Left lobe of liver (tissue), 2 donors: ENCODE data around the gene AGFG2. TPM values are rescaled to one million over a fixed set of nuclear protein-coding genes. Genes with fewer than 3 reads are reported as not detected.
"Not testable (repeated sequence)": the region's sequence is repeated elsewhere in the genome, so short reads cannot be mapped to it uniquely, and the experiment has no call there.

Experiments used
- ATAC-seq: fragments of 200-7000 bp; cut with Tn5 transposase; one replicate; pipeline ENCODE4 v1.9.1; 2020; ENCODE audit warnings: mild to moderate bottlenecking, moderate library complexity
- DNase-seq: peaks from one replicate; pipeline ENCODE4 v3.0.0-alpha.2; 2020; ENCODE audit warnings: low spot score
- total RNA-seq: library from RNA; stranded (reverse); gene quantifications from one replicate; pipeline ENCODE4 v1.2.1, GENCODE V29; 2021
- donor health status: DM: no; HTN: no; CAD: no; lungs with moderate emphysema.
- donor health status: DM: no; HTN: yes; CAD: no.

AGFG2 gene
- 87.8 TPM for total RNA-seq

DNA sequence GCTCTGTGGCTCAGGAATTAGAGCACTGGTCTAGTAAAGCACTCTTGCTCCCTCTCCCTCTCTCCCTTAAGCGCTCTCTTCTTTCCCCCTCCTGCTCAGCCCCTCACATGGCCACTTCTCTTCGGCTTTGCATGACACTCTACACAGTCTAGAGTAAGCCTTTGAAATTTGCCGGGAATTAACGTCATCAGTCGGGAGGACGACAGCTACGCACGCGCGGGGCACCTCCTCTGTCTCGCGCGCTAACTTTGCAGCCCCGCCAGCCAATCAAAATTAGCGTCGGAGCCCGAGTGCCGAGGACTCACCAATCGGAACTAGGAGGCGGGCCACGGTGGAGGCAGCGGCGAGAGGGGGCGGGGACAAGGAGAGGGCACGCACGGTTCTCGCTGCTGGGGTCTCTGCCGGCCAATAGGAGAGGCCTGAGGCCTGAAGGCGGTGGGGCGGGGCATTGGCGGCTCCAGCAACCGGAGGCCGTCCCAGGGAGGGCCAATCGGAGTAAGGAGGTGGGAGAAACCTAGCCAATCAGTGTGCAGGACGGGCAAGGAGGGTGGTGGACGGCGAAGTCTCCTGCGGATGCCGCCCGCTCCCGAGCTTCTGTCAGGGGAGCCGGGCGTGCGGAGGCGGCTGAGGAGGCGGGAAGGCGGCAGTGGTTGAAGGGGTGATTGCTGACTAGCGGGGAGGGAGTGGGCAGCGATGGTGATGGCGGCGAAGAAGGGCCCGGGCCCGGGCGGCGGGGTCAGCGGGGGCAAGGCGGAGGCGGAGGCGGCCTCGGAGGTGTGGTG is at the start of gene AGFG2:
Gene AGFG2 (plus strand): TSS at position 550 of the 782 bp plus-strand sequence. CDS start 144 bp downstream, at position 694.
- ATAC-seq, result peak; percentile 86
- DNase-seq, result peak; percentile 100

- DNase-seq, result no peak
- ATAC-seq, result no peak
Observed at GRCh38 chr7:100489824-100490223, 49.2 kb upstream of the AGFG2 start.

GRCh38 chr7:100490483-100491191 is 48.4 kb upstream of the AGFG2 start:
- DNase-seq, result no peak

DNA sequence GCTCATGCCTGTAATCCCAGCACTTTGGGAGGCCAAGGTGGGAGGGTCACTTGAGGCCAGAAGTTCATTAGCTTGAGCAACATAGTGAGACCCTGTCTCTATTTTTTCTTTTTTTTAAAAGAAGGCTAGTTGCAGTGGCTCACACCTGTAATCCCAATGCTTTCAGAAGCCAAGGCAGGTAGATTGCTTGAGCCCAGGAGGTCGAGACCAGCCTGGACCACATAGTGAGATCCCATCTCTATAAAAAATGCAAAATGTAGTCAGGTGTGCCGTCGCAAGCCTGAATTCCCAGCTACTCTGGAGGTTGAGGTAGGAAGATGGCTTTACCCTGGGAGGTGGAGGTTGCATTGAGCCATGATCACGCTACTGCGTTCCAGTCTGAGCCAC is 47.8 kb upstream of the AGFG2 start:
- ATAC-seq, result no peak

More at GRCh38 chr7:100490483-100491191, 48.4 kb upstream of the AGFG2 start:
- ATAC-seq, result no peak

GRCh38 chr7:100492738-100493475 is 46.1 kb upstream of the AGFG2 start:
- DNase-seq, result no peak
- no peak for ATAC-seq

More for the DNA sequence above, 47.8 kb upstream of the AGFG2 start:
- no peak for DNase-seq

- peak; percentile 85 for ATAC-seq
- no peak for DNase-seq
Observed at GRCh38 chr7:100493476-100494264, 45.3 kb upstream of the AGFG2 start.

DNA sequence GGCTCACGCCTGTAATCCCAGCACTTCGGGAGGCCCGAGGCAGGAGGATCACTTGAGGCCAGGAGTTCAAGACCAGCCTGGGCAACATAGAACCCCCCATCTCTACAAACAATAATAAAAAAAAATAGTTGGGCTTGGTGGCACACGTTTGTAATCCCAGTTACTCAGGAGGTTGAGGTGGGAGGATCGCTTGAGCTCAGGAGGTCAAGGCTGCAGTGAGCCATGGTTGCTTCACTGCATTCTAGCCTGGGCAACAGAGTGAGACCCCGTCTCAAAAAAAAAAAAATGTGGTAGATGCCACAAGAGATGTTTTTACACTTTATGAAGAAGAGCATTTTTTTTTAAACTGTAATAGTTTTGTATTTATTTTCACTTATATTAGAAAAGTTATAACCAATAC is 42.5 kb upstream of the AGFG2 start:
- DNase-seq, result no peak
- no peak for ATAC-seq

GRCh38 chr7:100500743-100501142 is 38.3 kb upstream of the AGFG2 start:
- not testable (repeated sequence) for ATAC-seq, DNase-seq

GRCh38 chr7:100504031-100504430 is 35.0 kb upstream of the AGFG2 start:
- not testable (repeated sequence) for ATAC-seq, DNase-seq

DNA sequence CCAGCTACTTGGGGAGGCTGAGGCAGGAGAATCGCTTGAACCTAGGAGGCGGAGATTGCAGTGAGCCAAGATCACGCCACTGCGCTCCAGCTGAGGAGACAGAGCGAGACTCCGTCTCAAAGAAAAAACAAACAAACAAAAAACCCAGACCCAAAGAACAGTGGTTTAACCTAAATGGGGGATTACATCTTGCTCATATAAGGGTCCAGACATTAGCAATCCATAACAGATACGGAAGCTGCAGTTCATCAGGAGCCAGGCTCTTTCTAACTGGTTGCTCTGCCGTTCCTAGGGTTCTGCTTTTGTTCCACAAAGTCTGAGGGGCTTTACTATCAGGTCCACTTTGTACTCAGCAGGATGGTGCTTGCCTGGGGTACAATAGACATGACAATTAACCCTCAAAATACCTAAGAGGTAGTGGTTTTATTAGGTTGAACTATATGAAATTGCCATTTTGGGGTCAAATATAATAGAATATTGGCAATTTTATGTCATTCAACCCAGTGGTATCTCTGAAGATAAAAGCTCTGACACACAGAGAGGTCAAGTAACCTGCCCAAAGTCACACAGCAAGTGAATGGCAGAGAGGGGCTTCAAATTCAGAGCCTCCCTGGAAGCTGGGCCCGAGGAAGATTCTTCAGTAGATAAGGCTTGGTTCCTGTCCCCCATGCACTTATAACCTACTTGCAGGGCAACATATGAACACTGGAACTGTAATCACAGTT is 34.0 kb upstream of the AGFG2 start:
- no peak for DNase-seq

GRCh38 chr7:100506356-100506923 is 32.6 kb upstream of the AGFG2 start:
- DNase-seq, result no peak
- no peak for ATAC-seq

More for the DNA sequence above, 34.0 kb upstream of the AGFG2 start:
- ATAC-seq, result no peak

DNA sequence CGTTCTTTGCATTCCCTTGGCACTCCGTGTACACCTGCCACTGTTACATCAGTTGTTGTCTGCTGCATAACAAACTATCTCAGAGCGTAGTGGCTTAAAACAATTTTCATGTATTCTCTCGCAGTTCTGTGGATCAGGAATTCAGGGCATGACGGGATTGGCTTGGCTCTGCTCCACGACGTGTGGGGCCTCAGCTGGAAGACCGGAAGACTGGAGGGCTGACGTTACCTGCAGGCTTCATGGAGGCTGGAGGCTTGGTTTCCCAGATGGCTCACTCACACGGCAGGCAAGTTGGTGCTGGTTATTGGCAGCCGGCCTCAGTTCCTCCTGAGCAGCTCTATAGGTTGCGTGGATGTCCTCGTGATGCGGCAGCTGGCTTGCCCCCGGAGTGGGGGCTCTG is 29.8 kb upstream of the AGFG2 start:
- no peak for ATAC-seq
- no peak for DNase-seq

DNA sequence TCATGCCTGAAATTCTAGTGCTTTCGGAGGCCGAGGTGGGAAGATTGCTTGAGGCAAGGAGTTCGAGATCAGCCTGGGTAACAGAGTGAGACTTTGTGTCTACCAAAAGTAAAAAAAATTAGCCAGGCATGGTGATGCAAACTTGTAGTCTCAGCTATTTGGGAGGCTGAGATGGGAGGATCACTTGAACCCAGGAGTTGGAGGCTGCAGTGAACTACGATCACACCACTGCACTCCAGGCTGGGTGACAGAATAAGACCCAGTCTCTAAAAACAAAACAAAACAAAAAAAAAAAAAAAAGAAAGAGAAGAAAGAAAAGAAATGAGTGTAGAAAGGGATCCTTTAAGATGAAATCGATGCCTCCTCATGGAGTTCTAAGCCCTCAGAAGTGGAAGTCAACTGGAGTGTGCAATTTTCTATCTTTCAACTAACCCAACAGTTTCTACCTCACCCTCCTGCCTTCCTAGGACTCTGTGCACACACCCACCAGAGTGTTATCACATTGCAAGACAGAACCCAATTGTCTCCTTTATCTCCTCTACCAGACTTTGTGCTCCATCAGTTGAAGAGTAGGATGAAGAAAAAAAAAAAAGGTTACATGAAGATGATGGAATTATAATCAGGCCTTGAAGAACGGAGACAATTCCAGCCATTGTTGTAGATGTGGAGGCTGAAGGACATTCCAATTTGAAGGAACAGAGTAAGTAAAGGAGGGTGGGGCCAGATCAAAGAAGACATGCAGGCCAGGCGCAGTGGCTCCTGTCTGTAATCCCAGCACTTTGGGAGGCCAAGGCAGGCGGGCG is 28.4 kb upstream of the AGFG2 start:
- DNase-seq, result no peak

DNA sequence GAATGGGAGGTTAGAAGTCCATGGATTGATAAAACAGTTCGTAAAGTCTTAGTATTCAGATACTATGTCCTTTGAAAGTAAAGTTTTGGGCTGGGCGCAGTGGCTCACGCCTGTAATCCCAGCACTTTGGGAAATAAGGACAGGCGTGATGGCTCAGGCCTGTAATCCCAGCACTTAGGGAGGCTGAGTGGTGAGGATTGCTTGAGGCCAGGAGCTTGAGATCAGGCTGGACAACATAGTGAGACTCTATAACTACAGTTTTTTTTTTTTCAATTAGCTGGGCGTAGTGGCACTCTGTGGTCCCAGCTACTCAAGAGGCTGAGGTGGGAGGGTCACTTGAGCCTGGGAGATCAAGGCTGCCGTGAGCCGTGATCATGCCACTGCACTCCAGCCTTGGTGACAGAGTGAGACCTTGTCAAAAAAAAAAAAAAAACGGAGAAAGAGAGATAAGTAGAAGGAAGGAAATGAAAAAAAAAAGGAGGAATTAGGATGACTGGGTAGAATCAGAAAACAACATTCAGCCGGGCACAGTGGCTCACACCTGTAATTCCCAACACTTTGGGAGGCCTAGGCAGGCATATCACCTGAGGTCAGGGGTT is 25.7 kb upstream of the AGFG2 start:
- no peak for ATAC-seq
- no peak for DNase-seq

More for the DNA sequence above, 28.4 kb upstream of the AGFG2 start:
- no peak for ATAC-seq

- DNase-seq (no peak), ATAC-seq (no peak)
Observed at GRCh38 chr7:100515072-100515532, 23.9 kb upstream of the AGFG2 start.

- DNase-seq (no peak), ATAC-seq (no peak)
Observed at GRCh38 chr7:100516135-100516812, 22.7 kb upstream of the AGFG2 start.

GRCh38 chr7:100517305-100517704 is 21.7 kb upstream of the AGFG2 start:
- ATAC-seq, result no peak
- no peak for DNase-seq

- ATAC-seq (no peak), DNase-seq (no peak)
Observed at GRCh38 chr7:100519580-100519979, 19.4 kb upstream of the AGFG2 start.
